GM21381 (cell line): ENCODE data around the gene RNF113B.

Source experiments
- ATAC-seq: cut with Tn5 transposase; IDR thresholded peaks from one replicate; pipeline ENCODE4 v1.9.1; 2021; ENCODE audit warnings: mild to moderate bottlenecking, moderate library complexity; ENCODE audit not compliant: unreplicated experiment

Gene RNF113B

DNA sequence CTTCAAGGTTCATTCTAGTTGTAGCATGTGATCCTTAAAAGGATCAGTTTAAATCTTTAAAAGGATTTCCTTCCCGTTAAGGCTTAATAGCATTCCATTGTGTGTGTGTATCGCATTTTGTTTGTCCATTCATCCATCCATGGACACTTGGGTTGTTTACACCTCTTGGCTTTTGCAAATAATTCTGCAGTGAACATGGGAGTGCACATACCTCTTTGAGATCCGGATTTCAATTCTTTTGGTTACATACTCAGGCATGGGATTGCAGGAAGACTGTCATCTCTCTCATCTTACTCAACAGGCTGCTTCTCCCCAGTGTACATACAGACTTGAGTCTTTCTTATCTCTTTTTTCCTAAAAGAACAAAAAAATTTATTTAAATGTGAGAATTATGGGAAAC, 1.2 kb downstream of the RNF113B start:
- ATAC-seq, result no peak

DNA sequence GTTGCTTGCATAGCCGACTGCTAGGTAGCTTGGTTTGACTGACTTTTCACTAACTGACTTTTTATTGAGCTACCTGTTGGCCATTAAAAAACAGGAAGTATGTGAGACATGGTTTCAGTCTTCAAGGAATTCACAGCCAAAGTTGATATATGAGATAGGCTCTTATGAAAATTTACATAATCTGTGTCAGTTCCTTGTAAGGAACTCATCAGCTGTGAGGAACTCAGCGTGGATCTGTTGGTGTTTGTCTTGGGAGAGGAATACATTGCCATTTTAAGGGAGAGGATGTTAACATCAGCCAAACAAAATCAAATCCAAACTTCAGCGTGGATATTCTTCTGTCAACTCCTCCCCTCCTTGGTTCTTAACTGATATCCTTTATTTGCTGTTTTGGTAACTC, 2.0 kb downstream of the RNF113B start:
- no peak for ATAC-seq

DNA sequence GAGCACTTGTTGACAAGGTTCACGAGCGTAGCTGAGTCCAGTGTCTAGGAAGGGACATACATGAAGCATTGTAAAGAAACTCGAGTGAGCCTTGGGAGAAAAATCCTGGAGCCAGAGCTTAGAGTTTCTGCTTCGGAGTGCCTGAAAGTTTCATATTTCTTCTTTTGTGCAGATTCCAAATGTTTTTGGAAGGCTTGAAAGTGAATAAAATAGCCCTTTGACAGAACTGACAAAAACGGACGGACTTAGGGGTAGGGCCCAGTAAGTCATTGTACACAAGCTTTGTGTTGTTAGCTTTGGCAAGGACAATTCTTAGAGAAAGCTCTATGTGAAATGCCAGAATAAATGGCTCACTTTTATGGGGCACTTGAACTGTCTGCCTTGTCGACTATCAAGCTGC, 2.8 kb downstream of the RNF113B start:
- no peak for ATAC-seq

DNA sequence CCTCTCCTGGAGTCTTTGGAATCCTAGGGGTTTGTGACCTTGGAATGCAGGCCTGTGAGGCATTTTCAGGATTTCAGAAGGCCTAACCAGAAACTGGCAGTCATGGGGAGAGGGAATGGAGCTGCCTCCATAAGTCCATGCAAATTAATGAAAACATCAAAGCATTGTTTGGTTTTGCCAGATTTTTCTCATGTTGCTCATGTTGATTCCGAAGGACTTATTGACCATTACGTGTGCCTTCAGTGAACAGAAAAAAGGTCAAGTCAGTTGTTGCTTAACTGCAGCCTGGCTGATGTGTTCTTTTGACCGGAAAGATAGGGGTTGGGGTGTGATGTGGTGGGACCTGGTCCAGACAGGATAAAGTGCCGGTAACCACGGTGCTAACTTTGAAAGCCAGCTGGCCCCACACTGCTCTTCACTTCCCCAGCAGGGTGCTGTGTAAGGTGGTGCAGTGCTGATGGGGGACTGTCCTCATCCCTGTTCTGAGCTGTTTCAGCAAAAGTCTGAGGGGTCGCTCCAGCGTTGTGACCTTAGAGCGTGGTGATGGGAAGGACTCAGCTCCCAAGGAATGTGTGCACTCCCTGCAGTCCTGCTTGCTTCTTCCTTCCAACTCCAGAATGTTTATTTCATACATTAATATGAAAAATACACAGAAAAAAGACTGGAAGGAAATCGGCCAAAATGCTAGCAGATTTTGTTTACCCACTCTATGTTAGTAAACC, 3.5 kb downstream of the RNF113B start:
- no peak for ATAC-seq

DNA sequence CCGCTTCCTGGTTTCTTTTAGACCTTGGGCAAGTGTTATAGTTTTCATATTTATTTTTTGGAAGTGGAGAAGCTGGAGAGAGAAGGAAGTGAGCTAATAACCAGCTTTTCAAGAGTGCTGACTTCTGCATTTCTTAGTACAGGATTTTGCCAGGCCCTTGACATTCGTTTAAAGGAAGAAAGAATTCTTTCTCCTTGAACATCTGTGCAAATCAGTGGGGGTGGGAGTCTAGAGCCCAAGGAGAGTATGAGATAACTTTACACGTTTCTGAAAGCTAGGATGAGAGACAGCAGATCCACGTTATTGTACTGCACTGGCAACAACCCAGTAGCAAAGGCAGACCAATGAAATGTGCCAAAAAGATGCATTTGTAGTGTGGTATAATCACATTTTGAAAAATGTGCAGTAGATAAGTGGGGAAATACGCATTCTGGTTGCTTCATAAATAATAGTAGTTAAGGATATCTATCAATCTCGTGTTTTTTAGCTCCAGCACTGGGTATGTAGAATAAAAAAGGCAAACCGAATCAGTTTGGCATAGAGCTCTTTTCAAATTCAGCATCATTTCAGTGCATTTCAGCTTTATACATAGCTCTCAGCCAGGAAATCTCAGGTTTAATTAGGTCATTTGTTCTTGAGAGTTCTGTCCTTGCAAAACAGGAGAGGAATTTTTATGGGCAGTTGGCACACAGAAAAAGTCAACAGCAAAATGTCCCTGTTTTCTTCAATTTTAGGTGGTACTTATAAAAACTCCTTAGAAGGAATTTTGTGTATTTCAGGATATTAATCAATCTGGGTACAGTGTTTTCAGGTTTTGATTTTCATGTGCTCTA, 4.3 kb downstream of the RNF113B start:
- no peak for ATAC-seq

DNA sequence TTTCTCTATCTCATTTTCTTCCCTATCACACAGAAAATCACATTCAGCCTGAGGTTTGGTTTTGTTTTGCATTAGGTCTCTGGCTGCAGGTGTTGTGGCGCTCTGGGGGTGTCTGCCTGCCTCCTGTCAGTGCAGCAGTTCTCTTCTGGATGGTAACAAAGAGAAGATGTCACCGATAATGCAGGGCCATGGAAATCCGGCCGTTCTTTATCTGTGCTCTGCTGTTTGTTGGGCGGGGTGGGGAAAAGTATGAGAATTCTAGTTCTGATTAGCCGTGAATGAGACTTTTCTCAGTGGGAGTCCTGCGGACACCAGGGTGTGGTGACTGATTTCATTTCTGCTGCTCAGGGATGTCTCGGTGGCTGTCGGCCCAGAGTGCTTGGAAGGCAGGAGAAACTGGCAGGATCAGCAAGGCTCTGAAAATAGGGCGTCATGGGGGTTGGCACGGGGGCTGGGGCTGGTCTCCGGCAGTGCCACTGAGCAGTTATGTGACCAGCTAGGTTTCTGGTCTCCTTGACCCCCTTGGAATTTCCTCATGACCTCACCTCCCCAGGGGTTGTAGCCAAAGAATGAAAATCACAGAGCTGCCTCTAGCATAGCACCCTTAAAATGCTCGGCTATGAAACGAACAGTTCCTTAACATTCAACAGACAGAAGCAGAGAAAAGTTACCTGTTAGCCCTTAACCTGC, 5.0 kb downstream of the RNF113B start:
- no peak for ATAC-seq

DNA sequence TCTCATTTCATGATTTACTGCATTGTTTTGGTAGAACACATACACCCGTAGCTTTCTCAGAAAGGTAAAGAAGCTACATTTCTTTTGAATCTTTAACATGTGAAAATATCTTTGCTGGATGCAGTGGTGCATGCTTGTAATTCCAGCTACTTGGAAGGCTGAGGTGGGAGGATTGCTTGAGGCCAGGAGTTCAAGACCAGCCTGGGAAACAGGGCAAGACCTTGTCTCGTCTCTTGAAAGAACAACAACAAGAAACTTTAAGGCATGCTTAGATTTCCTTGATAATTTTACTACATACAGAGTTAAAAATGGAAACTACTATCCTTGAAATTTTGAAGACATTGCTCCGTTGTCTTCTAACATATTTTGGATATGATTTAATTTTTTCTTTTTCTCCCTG, 7.7 kb downstream of the RNF113B start:
- ATAC-seq, result no peak

DNA sequence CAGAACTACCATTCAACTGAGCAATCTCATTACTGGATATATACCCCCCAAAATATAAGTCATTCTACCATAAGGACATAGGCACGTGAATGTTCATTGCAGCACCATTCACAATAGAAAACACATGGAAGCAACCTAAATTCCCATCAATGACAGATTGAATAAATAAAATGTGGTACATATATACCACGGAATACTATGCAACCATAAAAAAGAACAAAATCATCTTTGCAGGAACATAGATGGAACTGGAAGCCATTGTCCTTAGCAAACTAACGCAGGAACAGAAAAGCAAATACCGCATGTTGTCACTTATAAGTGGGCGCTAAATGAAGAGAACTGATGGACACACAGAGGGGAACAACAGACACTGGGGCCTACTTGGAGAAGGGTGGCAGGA, 14.1 kb downstream of the RNF113B start:
- ATAC-seq, result no peak

DNA sequence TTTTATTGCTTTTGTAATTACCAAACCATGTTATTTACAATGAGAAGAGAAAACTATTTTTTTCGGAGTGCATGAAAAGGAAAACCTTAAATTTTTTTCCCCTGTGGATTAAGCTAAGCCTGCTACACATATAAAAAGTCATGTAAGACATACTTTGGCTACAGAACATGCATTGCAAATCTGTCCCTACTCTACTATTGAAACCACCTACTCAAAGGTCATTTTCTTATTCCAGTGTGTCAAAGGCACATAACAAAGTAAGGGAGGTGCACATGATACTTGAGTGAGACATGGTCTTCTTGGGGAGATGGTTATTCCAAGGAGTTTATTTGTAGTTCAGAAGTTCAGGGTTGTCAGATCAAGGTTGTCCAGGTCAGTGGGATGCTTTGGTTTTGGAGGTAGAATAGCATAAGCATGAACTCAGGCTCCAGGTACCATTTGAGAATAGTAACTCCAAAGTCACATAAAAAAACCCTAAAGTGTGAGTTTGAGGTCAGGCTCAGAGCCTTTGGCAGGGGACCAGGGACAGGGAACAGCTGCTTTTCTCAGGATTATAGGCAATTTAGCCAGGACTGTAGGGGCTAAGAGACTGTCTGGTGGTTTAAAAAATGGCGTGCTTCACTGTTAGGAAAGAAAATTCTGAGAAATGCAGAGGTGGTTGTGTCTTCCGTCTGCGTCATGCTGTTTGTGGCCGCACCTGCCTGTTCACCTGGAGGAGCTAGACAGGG, 18.7 kb downstream of the RNF113B start:
- no peak for ATAC-seq

DNA sequence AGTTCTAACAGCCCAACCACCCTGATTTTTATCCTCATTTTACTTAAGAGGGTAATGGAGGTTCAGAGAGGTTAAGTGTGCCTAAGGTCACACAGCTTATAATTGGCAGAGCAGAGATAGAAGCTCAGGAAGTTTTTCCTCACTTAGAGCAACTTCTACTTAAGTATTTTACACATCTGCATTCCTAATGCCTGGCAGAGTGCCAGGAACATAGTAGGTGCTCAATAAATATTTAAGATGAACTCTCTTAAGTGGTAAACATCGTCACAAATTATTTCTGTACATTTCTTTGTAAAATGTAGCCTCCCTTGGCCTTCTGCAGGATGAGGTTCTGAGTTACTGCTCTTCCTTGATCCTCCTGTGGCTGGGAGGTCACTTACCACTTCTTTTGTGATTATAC, 19.5 kb downstream of the RNF113B start:
- ATAC-seq, result no peak

DNA sequence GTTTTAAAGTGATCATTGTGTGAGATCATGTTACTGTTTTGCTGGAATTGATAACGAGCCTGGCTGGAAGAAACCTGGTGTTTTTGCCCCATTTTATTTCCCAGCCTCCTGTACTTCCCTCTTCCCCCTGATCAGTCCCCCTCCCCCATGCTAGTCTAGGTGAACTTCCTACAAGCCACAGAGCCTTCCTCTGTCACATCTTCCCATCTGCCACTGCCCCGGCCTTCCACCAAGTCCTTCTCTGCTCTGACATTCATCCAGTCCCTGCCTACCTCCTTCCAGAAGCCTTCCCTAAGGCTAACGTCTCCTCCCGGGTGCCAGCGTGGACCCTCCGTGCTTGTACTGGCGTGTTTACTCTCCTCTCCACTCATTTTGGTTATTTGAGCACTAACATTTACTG, 19.9 kb downstream of the RNF113B start:
- ATAC-seq, result no peak

DNA sequence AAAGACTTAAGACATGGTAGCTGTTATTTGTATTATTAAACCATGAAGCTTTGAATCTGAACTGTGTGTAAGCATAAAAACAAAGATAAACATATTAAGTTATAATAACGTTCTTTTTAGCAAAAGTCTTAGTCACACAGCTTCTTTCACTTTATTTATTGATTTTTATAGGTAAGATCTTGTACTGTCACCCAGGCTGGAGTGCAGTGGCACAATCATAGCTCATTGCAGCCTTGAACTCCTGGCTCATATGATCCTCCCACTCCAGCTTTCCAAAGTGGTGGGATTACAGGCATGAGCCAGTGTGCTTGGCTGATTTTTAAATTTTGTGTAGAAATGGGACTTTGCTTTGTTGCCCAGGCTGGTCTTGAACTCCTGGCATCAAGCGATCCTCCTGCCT, 20.8 kb downstream of the RNF113B start:
- no peak for ATAC-seq

DNA sequence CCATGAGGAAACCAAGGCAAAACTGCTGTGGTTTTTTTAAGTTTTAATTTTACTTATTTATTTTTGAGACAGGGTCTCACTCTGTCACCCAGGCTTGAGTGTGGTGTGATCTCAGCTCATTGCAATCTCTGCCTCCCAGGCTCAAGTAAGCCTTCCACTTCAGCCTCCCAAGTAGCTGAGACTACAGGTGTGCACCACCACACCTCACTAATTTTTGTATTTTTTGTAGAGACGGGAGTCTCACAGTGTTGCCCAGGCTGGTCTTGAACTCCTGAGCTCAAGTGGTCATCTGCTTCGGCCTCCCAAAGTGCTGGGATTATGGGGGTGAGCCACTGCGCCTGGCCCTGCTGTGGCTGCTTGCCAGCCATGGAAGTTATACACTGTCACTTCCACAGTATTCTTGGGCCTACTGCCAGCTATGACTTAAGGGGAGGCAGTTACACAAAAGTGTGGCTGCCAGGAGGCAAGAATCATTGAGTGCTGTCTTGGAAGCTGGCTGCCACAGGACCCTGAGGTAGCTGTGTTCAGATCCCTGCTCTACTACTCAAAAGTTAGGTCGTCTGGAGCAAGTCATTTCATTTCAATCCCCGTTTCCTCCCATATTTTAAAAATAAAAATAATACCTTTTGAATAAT, 21.5 kb downstream of the RNF113B start:
- no peak for ATAC-seq

DNA sequence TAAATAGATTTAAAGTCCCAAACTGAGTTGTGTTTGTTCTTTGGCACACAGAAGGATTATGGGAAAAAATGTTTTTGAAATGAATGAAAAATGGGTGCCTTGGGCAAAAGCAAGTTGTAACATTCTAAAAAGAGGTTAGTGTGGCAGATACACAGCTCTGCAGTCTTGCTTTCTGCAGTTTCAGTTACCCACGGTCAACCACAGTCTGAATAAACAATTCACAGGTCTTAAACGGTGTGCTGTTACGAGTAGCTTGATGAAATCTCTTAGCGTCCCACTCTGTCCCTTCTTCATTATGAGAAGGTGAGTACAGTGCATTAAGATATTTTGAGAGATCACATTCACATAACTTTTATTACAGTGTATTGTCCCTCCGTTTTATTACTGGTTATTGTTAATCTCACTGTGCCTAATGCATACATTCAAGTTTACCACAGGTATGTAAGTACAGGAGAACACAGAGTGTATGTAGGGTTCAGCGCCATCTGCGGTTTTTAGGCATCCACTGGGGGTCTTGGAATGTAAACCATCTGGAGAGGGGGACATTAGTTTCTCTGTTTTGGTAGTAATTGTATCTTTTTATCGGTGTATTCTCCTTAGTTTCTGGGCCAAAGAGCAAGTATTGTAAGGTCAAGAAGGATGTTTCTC, 26.1 kb downstream of the RNF113B start:
- no peak for ATAC-seq

DNA sequence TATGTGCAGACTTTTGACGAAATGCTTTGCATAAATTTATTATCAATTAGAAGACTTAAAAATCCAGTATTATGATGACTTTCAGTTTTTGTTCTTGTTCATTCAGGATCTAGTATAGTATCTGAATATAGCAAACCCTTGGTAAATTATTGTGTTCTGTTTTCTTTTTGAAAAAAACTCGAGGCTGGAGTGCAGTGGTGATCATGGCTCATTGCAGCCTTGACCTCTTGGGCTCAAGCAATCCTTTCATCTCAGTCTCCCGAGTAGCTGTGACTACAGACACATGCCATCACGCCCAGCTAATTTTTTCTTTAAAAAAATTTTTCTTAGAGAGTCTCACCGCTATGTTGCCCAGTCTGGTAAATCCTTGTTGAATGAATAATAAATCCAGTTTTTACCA, 29.5 kb downstream of the RNF113B start:
- ATAC-seq, result no peak

DNA sequence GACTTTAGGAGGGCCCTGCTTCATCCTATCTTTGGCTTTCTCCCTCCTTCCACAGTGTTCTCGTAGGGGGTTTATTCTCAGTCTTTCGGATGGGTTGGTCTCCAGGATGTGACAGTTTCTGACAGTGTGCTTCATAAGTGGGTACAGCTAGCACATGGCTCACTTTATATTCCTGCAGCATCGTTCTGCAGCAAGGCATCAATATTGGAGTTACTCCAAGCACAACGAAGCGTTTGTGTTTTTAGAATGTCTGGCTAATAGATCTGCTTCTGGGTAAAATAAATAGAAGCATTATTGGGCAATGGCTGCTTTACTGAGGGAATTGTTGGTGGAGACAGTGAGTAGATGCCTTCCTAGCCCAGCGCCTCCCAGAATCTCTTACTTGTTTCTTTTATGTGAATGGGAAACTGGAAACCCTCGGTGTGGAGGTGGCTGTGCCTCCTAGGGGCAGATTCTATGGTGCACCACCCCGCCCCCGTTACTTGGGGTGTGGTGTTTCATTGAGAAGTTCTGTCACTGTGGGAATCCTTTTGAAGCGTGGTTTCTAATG, 32.2 kb downstream of the RNF113B start:
- no peak for ATAC-seq

DNA sequence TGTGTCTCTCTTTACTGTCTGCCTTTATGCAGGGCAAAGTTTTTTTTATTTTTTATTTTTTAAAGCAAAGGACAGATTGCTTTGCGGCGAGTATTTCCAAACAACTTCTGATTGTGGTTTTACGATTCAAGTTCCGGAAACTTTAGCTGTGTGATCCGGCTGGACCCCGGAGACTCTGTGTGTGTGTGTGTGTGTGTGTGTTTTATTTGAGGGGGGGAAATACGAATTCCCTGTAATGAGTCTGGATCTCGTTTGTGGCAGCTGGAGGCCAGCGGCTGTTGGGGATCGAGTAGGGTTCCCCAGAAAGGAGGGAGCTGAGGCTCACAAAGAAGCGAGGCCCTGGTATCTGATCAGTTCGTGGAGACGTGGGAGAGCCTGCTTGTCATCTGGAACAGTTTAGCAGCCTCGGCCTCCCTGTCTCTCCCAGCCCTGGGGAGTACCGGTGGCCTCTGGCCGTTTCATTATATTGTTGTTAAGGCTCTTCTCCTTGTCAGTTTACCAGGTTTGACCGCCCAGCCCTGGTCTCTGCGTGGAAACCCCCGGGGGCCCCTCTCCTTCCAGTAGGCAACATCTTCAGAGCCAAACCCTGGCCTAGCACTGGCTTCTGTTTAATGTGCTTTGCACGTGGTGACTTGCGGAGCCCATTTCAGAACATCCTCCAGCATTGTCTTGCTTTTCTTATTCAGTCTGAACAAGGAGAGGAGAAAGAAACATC, 32.9 kb downstream of the RNF113B start:
- no peak for ATAC-seq

DNA sequence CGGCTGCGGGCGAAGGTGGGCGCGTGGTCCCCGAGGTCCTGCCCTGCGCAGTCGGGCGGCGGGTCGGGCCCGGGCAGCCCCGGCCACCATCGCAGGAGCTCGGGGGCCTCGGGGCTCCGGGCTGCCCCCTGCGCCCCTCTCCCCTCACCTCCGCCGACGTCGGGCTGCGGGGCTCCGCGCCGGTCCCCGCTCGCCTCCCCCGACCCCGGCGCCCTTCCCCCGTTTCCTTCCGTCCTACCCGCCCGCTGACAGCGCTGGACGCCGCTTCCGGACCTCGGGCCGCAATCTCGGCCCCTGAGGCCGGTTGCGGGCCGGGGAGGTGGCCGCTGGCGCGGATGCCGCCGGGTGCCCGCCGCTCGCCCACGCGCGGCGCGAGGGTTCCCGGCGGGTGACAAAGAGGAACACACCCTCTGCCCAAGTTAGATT, 33.5 kb downstream of the RNF113B start:
- peak; percentile 5 for ATAC-seq

DNA sequence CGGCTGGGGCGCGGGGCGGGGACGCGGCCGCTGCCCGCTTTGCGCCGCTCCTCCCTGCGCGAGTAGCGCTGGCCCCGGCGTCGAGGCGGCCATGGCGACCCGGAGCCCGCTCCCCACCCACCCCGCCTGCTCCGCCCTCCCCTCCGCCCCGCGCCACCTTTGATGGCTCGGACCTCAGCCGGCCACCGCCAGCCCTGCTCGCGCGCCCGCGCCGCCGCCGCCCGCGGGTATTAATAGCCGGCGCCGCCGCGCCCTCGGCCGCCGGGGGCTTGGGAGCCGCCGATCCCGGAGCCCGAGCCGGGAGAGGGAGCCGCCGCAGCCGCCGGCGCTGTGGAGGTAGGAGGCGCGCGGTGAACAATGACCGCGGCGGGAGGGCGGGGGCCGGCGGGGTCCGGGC, 33.9 kb downstream of the RNF113B start:
- ATAC-seq, result peak; percentile 35
